ENCODE data around the gene MPC2.
"Not testable (repeated sequence)": the region's sequence is repeated elsewhere in the genome, so short reads cannot be mapped to it uniquely, and the experiment has no call there.

Gene MPC2

GRCh38 chr1:167934426-167935215, 2.3 kb downstream of the MPC2 start:
- no peak for DNase-seq

- no peak for DNase-seq
Measured at GRCh38 chr1:167933788-167934187, 3.1 kb downstream of the MPC2 start.

GRCh38 chr1:167929725-167930124, 7.1 kb downstream of the MPC2 start:
- DNase-seq = no peak

- DNase-seq = not testable (repeated sequence)
Measured at GRCh38 chr1:167928919-167929318, 8.0 kb downstream of the MPC2 start.

GRCh38 chr1:167928457-167928852, 8.4 kb downstream of the MPC2 start:
- no peak for DNase-seq

GRCh38 chr1:167927046-167927754, 9.7 kb downstream of the MPC2 start:
- DNase-seq = no peak

- DNase-seq = no peak
Measured at GRCh38 chr1:167926486-167926997, 10.3 kb downstream of the MPC2 start.

- no peak for DNase-seq
Measured at GRCh38 chr1:167924543-167925231, 12.2 kb downstream of the MPC2 start.

GRCh38 chr1:167924102-167924501, 12.8 kb downstream of the MPC2 start:
- no peak for DNase-seq

- DNase-seq = no peak
Measured at GRCh38 chr1:167923324-167924056, 13.4 kb downstream of the MPC2 start.

GRCh38 chr1:167922611-167923074, 14.2 kb downstream of the MPC2 start:
- no peak for DNase-seq

GRCh38 chr1:167922023-167922422, 14.8 kb downstream of the MPC2 start:
- DNase-seq = no peak

- DNase-seq = no peak
Measured at GRCh38 chr1:167916766-167917511, 19.9 kb downstream of the MPC2 start.

GRCh38 chr1:167915569-167915968, 21.3 kb downstream of the MPC2 start:
- DNase-seq = no peak

- no peak for DNase-seq
Measured at GRCh38 chr1:167913895-167914496, 22.9 kb downstream of the MPC2 start, which contains the start of gene ADCY10. TSS of gene ADCY10 (minus strand) at chr1:167914134. CDS start at chr1:167905140, 8,994 bp downstream.

- DNase-seq = no peak
Measured at GRCh38 chr1:167912294-167912693, 24.6 kb downstream of the MPC2 start.

- DNase-seq = no peak
Measured at GRCh38 chr1:167911413-167911812, 25.5 kb downstream of the MPC2 start.

- DNase-seq = no peak
Measured at GRCh38 chr1:167910530-167910929, 26.3 kb downstream of the MPC2 start.

GRCh38 chr1:167909691-167910180, 27.1 kb downstream of the MPC2 start:
- no peak for DNase-seq

- no peak for DNase-seq
Measured at GRCh38 chr1:167905671-167906070, 31.2 kb downstream of the MPC2 start.

GRCh38 chr1:167905182-167905581, 31.7 kb downstream of the MPC2 start:
- DNase-seq = no peak
